Testis (tissue), 2 donors: ENCODE results near the gene NTM.

Experiments used
- CTCF ChIP-seq, 3 experiments: fragments of 450-650 bp in 2 of 3; fragments of 200-600 bp in 1 of 3; sonication (generic) in 1 of 3; IDR thresholded peaks; one replicate each; pipeline ENCODE4 v1.5.1; 2016 to 2019; ENCODE audit warnings: antibody characterized with exemption in 3 of 3, mild to moderate bottlenecking in 2 of 3, moderate library complexity in 1 of 3
- POLR2A ChIP-seq: fragments of 450-650 bp; IDR thresholded peaks from one replicate; pipeline ENCODE4 v1.6.1; 2017; ENCODE audit warnings: antibody characterized with exemption, mild to moderate bottlenecking, moderate library complexity

- TF ChIP-seq CTCF (IDR thresholded peaks at IDR 0.05) (no peak), POLR2A (no peak)
Observed at GRCh38 chr11:131841925-131842635, 471.7 kb downstream of the NTM start.
